Stimulated activated CD4-positive, alpha-beta T cell treated with anti-CD3 and anti-CD28 coated beads, TNF-alpha, amount 100 ng/mL, for 24 hours (primary cell): ENCODE measurements around the gene ST6GALNAC6.
A peak's percentile ranks its signal among the peaks of the same experiment; 100 is the strongest.
"Not testable (repeated sequence)": the region's sequence is repeated elsewhere in the genome, so short reads cannot be mapped to it uniquely, and the experiment has no call there.

ENCODE experiments used
- DNase-seq, 3 experiments: peaks; one replicate each; pipeline ENCODE4 v3.0.0-alpha.2; 2020; ENCODE audit warnings: low read depth in 3 of 3

ST6GALNAC6 gene

DNA sequence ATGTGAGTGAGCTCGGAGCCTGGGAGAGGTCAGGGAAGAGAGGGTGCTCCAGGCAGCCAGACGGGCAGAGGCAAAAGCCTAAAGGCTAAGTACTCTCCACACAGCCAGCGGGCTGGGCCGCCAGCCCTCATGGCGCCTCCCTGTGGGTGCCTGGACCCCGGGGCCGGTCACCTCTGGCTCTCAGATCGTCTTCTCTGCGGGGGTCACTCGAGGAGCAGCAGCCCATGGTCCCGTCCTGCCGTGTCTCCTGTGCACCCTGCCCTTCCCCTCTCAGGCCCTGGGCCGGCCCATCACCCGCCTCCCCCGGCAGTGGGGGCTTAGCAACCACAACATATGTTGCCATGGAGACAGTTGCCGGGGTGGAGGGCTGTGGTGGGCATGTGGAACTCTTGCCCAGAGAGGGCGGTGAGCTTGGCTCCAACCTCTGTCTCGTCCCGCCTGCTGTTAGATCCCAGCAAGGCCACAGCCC is 26.1 kb downstream of the ST6GALNAC6 start:
- DNase-seq, result no peak

DNA sequence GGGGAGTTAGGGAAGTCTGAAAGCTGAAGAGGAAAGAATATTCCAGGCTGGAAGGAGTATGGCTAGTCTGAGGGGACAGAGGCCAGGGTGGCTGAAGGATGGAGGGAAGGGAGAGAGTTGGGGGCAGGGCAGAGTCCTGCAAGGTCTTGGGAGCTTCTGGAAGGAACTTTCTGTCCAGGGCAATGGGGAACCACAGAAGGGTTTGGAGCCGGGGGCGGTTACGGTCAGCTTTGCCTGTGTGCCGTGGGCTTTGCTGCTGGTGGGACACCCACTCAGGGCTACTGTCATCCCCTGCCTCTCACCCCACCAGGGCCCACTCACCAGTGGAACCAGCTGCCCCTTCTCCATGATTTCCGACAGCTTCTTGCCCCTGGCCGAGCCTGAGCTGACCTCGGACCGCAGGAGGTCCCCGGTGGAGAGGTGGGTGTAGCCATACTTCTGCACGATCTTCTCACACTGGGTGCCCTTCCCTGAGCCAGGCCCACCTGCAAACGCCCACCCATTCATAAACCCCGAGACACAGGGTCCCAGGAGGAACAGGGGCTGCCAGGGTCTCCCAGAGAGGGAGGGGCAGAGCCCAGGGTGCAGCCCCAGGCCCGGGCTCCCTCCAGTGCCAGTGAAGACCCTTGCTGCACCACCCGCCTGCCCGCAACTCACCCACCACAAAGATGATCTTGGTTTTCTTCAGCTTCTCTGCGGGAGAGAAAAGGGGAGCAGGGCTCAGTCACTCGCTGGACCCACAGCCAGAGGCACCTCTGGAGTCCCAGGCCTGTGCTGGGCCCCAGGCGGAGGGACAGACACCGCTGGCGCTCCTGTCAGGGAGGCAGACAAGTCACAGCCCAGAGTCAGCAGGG is 26.8 kb downstream of the ST6GALNAC6 start:
- no peak for DNase-seq

GRCh38 chr9:127871531-127871930 is 27.9 kb downstream of the ST6GALNAC6 start:
- no peak for DNase-seq

DNA sequence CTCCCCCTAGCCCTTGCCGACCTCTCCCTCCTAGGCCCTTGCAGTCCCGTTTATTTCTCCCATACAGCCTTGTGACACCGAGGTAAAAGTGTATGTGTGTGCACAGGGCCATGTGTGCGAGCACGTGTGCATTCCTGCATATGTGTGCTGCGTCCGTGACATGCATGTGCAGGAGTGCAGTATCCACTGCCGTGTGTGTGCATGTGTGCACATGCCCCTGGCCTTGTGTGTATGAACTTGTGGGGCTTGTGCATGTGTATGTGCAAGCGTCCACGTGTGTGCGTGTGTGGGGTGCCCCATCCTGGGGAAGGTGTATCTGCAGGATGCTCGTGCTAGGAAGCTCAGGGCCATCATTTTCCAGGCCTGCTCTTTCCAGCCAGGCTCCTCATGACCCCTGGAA is 28.5 kb downstream of the ST6GALNAC6 start:
- no peak for DNase-seq

DNA sequence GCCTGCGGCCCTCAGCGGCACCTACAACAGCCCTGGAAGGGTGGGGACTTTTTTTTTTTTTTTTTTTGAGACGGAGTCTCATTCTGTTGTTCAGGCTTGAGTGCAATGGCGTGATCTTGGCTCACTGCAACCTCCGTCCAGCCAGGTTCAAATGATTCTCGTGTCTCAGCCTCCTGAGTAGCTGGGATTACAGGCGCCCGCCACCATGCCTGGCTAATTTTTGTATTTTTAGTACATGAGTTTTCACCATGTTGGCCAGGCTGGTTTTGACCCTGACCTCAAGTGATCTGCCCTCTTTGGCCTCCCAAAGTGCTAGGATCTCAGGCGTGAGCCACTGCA is 29.3 kb downstream of the ST6GALNAC6 start:
- not testable (repeated sequence) for DNase-seq

GRCh38 chr9:127869310-127870152 is 29.9 kb downstream of the ST6GALNAC6 start:
- DNase-seq, result peak; percentile 62 to 84 (median 70)

DNA sequence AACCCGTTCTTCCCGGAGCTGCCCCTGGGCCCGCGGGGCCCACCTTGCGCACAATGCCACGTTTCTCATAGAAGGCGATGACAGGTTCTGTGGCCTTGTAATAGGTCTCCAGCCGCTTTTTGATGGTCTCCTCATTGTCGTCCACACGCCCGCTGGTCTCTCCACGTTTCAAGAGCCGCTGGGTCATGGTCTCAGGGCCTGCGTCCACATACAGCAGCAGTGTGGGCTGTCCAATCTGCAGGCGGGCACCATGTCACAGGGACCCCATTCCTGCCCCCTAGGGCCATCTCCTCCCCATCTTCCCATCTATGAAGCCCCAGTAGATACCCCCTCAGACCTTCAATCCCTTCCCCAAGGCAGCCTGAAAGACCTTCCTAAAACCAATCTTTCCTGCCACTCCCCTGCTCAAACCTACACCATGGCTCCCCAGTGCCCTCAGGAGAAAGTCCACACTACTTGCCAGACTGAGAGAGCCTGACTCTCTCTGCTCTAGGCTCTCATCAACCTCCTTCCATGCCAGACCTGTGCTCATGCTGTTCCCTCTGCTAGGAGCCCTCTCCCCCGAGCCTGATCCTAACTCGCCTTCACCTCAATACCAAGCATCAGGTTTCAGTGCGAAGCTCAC is 31.0 kb downstream of the ST6GALNAC6 start:
- DNase-seq, result no peak

DNA sequence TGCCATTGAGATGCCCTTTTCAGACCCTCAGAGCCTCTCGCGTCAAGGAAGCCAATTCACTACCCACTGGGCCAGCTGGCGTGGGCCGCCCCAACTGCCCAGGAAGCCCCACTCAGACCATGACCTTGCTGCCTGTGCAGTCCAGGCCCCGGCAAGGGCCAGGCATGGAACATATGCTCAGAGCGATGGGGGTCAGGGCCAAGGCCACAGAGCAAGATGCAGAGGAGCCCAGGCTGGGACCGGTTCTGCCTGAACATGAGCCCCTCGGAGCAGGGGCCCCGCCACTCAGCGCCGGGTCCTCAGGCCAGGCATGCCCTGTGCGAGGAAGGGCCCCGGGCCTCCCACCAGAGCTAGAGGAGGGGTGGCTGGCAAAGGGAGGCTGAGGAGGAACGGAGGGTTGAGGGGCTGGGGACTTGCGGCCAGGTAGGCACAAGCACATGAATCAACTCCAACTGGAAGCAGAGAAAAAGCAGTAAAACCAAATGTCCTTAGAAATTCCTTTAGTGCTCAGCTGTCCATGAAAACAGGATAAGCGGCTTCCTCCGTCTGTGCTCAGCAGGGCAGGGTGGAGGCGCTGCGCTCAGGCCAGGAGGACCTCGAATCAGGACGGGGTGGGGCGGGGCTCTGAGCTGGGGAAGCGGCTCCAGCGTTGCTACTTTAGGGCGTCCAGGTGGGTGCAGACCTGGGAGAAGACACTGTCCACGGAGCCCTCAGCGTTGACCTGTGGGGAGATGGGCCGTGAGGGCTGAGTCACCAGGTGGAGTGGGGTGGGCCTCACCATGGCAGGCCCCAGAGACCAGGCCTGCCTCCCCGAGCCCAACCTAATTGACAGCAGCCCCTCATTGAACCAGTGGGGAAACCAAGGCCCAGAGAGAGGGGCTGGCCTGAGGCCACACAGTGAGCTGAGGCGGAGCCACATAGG is 31.8 kb downstream of the ST6GALNAC6 start:
- DNase-seq, result no peak

DNA sequence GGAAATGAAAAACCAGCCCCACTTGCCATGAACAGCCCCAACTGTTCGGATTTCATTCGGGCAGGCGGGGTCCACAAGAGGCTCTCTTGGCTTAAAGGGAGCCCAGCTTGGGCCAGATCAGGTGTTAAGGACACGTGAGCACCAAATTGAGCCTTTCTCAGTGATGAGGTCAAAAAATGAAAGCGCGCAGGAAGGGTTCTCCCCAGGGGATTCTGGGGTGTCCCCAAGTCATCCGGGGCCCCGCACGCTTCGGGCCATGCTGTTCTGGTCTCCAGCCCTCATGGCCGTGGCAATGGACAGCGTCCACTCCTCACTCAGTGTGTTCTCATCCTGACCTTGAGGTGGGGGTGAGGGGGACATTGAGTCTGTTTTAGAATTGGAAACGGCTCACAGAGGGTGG is 32.9 kb downstream of the ST6GALNAC6 start:
- no peak for DNase-seq

GRCh38 chr9:127865645-127866464 is 33.5 kb downstream of the ST6GALNAC6 start:
- DNase-seq, result peak in 1 of 3 experiments; percentile 16

- DNase-seq, result no peak
Measured at GRCh38 chr9:127863191-127863621, 36.2 kb downstream of the ST6GALNAC6 start.

- no peak for DNase-seq
Measured at GRCh38 chr9:127862075-127863011, 37.1 kb downstream of the ST6GALNAC6 start.

- DNase-seq, result no peak
Measured at GRCh38 chr9:127860779-127861178, 38.6 kb downstream of the ST6GALNAC6 start.

- DNase-seq, result no peak
Measured at GRCh38 chr9:127860260-127860659, 39.1 kb downstream of the ST6GALNAC6 start.

- DNase-seq, result no peak
Measured at GRCh38 chr9:127858041-127858512, 41.3 kb downstream of the ST6GALNAC6 start.

- DNase-seq, result no peak
Measured at GRCh38 chr9:127857278-127857677, 42.1 kb downstream of the ST6GALNAC6 start.

DNA sequence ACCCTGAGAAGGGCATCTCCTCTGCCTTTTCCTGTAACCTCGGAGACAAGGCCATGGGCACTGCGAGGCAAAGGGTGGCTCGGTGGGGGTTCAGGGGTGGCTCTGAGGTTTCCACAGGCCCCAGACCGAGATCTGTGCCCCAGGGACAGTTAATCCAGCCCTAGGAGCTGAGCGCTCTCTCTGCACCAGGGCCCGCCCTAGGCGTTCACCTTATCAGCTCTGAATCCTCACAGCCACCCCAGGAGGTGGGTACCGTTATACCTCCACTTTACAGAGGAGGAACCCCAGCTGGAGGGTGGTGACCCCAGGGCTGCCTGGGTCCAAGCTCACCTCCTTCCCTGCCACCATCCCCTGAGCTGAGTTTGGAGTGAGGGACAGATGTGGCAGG is 42.7 kb downstream of the ST6GALNAC6 start:
- DNase-seq, result no peak

- no peak for DNase-seq
Measured at GRCh38 chr9:127856094-127856728, 43.2 kb downstream of the ST6GALNAC6 start.

- no peak for DNase-seq
Measured at GRCh38 chr9:127855522-127855921, 43.9 kb downstream of the ST6GALNAC6 start.
